GM12872 (cell line): Measurements from ENCODE around the gene YIPF5.

Source experiments
- TF ChIP-seq, protein P1 (sequence below): IDR thresholded peaks from 3 replicates; pipeline ENCODE4 v1.5.1; 2011; ENCODE audit warnings: low read depth, mild to moderate bottlenecking, low read length, moderate library complexity; ENCODE audit not compliant: insufficient read depth

Gene YIPF5

DNA sequence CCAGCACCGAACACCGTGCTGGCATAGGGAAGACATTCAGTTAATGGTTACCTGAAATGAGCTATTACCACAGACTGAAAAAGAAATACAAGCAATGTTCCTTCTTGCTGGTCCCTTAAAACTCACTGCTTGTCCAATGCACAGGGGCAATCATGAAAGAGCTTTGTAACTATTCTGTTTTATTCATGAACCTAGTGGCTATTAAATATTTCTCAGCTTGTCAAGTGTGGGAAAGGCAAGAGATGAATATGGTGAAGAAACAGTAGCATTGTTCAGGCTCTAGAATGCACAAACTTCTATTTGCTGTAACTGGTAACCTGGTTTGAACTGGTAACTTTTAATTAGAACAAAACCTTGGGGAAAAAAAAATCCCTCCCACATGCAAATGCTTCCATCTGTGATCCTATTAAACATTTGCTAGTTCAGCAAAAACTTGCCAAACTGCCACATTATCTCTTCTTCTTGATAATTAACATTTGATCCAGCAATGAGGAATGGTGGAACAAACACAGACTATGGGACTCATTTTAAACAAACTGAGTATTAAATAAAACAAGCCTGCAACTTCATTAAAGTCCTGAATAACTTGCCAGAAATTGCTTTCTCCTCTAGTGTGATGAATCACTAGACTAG lies 36.1 kb downstream of the YIPF5 start:
- TF ChIP-seq, protein P1, sequence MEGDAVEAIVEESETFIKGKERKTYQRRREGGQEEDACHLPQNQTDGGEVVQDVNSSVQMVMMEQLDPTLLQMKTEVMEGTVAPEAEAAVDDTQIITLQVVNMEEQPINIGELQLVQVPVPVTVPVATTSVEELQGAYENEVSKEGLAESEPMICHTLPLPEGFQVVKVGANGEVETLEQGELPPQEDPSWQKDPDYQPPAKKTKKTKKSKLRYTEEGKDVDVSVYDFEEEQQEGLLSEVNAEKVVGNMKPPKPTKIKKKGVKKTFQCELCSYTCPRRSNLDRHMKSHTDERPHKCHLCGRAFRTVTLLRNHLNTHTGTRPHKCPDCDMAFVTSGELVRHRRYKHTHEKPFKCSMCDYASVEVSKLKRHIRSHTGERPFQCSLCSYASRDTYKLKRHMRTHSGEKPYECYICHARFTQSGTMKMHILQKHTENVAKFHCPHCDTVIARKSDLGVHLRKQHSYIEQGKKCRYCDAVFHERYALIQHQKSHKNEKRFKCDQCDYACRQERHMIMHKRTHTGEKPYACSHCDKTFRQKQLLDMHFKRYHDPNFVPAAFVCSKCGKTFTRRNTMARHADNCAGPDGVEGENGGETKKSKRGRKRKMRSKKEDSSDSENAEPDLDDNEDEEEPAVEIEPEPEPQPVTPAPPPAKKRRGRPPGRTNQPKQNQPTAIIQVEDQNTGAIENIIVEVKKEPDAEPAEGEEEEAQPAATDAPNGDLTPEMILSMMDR: no peak

DNA sequence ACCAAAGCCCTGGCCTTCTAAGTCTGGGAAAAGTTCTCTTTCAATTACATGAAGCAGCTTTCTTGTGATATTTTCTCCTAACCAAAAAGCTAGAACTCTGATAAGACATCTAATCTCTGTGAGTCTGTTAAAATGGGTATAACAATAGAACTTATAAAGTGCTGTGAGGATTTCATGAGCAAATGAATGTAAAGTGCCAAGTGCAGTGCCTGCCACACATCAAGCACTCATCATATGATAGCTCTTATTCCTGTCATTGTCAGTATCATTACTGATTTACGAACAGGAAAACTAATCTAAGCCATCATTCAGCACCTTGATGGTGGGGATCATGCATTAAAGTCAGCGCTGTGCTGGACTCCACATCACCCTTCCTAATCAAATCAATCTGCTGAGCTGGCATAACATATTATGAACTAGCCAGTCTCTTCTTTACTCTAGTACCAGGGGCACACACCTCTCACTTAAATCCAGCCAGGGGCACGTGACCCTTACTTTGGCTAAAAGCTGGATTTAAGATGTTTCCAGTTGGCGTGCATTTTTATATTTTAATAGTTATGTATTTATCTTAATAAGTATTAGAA lies 37.3 kb downstream of the YIPF5 start:
- TF ChIP-seq, protein P1: no peak

DNA sequence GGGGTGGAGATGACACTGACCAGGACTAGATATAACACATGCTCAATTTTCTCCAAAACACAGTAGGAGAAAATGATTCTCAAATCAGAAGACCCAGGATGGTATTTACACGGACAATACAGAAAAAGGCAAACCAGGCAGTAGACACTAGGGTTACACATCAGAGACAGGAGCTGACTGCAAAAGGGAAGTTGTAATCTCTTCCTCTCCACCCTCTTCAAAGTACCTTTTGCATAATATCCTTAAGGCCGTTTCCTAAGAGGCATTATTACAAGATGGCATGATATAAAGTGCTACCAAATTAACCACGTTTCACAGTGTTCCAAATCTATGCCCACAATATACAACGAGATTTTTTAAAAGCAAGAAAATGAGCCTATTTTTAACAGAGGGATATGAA lies 39.2 kb downstream of the YIPF5 start:
- TF ChIP-seq, protein P1: no peak

DNA sequence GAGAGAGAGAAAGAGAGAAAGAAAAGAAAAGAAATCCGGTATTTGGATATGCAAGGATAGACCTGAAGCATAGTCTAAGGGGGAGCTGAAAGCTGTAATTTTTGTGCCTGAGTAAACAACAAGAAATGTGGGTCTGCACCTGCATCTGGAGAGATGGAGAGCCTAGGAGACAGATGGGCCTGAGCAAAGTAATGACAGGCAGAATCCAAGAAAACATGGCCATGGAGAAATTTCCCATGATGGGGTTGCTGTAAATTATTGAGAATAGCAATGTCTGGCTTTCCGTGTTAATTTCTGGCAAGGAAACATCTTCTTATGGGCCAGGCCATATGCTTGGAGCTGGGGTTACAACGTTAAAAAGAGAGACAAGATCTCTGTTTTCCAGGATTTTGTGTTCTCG lies 40.2 kb downstream of the YIPF5 start:
- TF ChIP-seq, protein P1: no peak

DNA sequence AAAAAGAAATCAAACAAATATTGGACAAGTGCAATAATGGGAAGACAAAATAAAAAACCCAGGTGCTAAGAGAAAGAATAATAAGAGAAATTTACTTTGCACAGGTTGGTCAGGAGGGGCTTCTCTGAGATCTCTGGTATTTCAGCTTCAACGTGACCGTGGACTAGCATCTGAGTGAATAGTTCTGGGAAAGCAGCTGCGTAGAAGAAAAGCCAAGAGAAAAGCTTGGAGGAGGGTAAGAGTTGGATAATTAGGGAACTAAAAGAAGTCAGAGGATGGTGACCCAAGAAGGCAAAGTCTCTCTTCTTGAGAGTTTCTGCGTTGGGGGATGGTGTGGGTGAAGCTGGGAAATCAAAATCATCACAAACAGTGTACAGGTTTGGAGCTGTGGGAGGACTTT lies 41.6 kb downstream of the YIPF5 start:
- TF ChIP-seq, protein P1: no peak

DNA sequence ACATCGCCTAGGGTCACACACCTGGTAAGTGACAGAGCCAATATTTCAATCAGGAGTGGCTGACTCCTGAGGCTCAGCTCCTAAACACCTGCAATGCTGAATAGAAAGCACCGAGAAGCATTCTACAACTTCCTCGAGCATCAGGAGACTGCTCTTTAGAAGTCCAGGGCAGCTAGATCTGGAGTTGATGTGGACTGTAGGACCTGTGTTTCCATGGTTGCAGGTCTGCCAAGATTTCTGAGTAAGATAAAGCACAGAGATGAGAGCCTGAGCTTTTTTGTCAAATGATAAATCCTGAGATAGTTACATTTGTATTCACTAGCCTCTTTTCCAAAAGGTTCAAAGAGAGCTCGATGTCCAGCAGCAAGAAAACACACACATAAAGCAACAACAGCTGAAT lies 43.8 kb downstream of the YIPF5 start:
- TF ChIP-seq, protein P1: no peak

DNA sequence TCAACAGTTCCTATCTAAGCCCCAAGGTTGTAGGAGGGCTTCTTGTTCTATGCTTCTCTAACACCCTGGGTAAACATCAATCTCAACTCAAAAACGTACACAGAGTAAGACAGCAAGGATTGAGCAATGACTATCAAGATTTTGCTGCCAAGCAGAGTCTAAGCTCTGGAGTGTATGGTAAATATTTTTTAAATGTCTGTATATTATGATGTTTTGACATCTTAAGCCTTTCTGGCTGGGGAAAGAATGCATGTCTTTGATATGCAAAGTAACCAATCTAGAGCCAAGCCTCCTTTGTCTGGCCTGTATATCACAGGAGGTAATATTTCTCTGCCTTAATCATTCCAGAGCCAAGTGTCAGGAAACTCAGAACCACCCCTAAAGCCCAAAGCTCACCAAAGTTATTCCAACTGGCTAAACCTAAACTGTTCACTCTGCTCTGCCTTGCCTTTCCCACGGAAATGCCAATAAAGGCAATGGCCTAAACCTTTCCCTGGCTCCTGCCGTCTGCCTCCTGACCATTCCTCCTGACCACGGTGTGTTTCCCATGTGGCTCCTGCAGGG lies 45.2 kb downstream of the YIPF5 start:
- TF ChIP-seq, protein P1: no peak
